Activated T-helper 17 cell treated with anti-CD3 and anti-CD28 coated beads, Interleukin-2, amount 50 U/mL, for 72 hours (primary cell): ENCODE results near the gene BPIFB1. TPM values are rescaled to one million over a fixed set of nuclear protein-coding genes. Genes with fewer than 3 reads are reported as not detected.

Experiments used
- ATAC-seq: fragments of 150-1000 bp; cut with Tn5 transposase; replicated peaks from 2 replicates; pipeline ENCODE4 v1.10.0; 2021; ENCODE audit warnings: mild to moderate bottlenecking, moderate library complexity
- H3K27ac Mint-ChIP-seq: one replicate; pipeline ENCODE4 v1.8.0; 2022; ENCODE audit warnings: mixed read lengths
- H3K27me3 Mint-ChIP-seq: one replicate; pipeline ENCODE4 v1.8.0; 2022; ENCODE audit warnings: mixed read lengths
- H3K36me3 Mint-ChIP-seq: one replicate; pipeline ENCODE4 v1.8.0; 2022; ENCODE audit warnings: low read depth, mild to moderate bottlenecking, mixed read lengths
- H3K4me1 Mint-ChIP-seq: one replicate; pipeline ENCODE4 v1.8.0; 2022; ENCODE audit warnings: mixed read lengths
- H3K4me3 Mint-ChIP-seq: one replicate; pipeline ENCODE4 v1.8.0; 2022; ENCODE audit warnings: mild to moderate bottlenecking, mixed read lengths
- H3K9me3 Mint-ChIP-seq: one replicate; pipeline ENCODE4 v1.8.0; 2022; ENCODE audit warnings: mixed read lengths
- total RNA-seq, 2 donors: library from RNA; stranded (reverse); gene quantifications; one replicate each; pipeline ENCODE4 v1.2.3, GENCODE V29; 2022

Gene BPIFB1
- total RNA-seq, 2 donors from 2014 or later, result not detected

DNA sequence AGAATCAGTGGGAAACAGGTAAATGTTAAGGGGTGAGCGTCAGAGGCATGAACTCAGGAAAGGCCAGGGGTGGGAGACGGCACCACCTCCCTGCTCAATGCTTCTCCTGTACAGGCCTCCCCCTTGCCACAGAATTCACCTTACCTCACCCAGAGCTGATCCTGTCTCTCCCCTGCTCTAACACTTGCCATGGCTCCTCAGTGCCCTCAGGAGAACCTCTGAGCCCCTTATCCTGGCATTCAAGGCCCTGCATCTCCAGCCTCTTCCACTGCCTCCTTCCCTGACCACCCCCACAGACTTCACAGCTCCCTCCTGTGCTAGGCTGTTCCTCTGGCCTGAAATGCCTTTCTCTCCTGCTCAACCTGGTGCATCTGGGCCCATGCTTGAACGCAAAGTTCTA, 33.9 kb downstream of the BPIFB1 start:
- Mint-ChIP-seq H3K4me1 (no peaks in the 10 kb centered on the region), H3K27ac (no peak overlapping the region), H3K9me3 (no peaks in the 10 kb centered on the region), H3K27me3 (no peaks in the 10 kb centered on the region), H3K36me3 (no peaks in the 10 kb centered on the region), H3K4me3 (no peak overlapping the region)
- ATAC-seq, result no peak

DNA sequence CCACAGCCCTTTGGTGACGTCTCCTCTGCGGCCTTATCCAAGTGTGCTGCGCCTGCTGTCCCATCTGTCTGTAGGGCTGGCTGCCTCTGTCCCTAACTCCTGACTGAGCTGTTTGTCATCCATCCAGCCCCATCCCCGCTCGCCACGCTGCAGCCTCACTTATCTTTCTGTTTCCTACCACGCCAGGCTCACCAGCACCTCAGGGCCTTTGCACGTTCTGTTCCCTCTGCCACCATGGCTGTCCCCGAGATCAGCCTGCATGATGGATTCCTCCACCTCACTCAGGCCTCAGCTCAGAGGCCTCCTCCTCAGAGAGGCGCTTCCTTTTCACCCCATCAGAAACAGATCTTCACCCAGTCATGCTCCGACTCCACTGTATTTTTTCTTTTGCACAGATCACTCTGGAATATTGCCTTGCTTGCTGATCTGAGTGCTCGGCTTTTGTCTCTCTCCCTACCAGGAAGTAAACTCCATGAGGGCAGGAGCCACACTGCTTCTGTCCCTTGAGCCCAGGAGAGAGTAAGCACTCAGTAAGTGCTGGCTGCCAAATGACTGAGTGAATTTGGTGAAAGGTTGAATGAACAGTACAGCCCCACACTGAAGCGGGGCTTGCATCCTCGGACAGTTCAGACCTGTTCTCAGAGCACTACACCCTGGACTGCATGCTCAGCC, 34.5 kb downstream of the BPIFB1 start:
- ATAC-seq, result no peak
- no peaks in the 10 kb centered on the region for H3K27me3 Mint-ChIP-seq
- H3K9me3 Mint-ChIP-seq, result no peaks in the 10 kb centered on the region
- H3K27ac Mint-ChIP-seq, result no peak overlapping the region
- no peak overlapping the region for H3K4me3 Mint-ChIP-seq
- no peaks in the 10 kb centered on the region for H3K4me1 Mint-ChIP-seq
- no peaks in the 10 kb centered on the region for H3K36me3 Mint-ChIP-seq

DNA sequence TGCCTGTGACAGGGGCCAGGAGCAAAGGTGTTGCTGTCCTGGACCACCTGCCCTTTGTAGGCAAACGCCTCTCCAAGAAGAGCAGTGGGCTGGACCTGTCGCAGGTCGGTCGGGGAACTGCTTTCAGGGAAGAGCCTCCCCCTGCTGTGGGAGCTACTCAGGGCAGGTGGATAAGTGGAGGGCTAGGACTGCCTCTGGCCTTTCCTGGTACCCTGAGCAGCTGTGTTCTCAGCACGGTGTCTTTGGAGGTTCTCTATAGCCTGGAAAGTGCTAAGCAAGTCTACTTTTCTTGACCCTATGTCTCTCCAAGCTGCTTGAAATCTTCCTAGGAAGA, 35.0 kb downstream of the BPIFB1 start:
- no peaks in the 10 kb centered on the region for H3K36me3 Mint-ChIP-seq
- no peak for ATAC-seq
- H3K9me3 Mint-ChIP-seq, result no peaks in the 10 kb centered on the region

DNA sequence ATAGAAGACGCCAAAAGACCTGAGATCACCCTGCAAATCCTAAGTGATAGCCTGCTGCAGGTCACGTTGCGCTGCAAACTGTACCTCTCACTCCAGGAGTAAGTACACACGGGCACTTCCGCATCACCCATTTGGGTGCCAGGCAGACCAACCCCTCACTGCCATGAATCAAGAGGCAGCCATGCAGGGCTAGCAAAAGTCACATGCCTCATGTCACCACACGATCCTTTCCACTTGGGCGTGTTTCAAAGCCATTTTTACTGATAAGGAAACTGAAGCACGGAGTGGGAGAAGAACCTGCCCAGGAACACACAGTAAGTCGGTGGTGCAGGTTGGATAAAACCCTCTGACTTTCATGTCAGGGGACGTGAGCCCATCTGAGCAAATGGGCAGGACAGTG, 37.0 kb downstream of the BPIFB1 start:
- Mint-ChIP-seq H3K4me3 (no peak overlapping the region), H3K36me3 (no peaks in the 10 kb centered on the region), H3K27me3 (peaks cover 5% of the 10 kb centered on the region), H3K27ac (no peak overlapping the region), H3K9me3 (no peaks in the 10 kb centered on the region), H3K4me1 (no peaks in the 10 kb centered on the region)
- no peak for ATAC-seq

More for the DNA sequence above, 35.0 kb downstream of the BPIFB1 start:
- Mint-ChIP-seq H3K27ac (no peak overlapping the region), H3K27me3 (peaks cover 4% of the 10 kb centered on the region), H3K4me3 (no peak overlapping the region), H3K4me1 (no peaks in the 10 kb centered on the region)

DNA sequence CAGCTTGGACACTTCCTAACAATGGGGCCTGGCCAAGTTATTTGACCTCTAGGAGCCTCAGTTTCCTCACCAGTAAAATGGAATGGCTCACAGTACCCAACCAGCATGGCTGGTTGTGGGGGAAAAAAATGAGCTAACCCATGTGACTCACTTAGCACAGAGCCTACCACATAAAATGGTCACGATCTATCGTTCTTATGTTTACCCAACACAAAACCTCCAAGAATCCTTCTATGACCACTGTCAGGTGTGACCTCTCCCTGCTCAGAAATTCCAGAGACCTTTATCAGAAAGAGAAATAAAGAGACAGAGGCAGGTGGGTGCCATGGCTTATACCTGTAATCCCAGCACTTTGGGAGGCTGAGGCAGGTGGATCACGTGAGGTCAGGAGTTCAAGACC, 39.4 kb downstream of the BPIFB1 start:
- H3K27ac Mint-ChIP-seq, result peak overlapping the region; percentile 33
- H3K9me3 Mint-ChIP-seq, result no peaks in the 10 kb centered on the region
- peaks cover 5% of the 10 kb centered on the region for H3K27me3 Mint-ChIP-seq
- H3K36me3 Mint-ChIP-seq, result no peaks in the 10 kb centered on the region
- ATAC-seq, result no peak
- H3K4me3 Mint-ChIP-seq, result no peak overlapping the region
- no peaks in the 10 kb centered on the region for H3K4me1 Mint-ChIP-seq

DNA sequence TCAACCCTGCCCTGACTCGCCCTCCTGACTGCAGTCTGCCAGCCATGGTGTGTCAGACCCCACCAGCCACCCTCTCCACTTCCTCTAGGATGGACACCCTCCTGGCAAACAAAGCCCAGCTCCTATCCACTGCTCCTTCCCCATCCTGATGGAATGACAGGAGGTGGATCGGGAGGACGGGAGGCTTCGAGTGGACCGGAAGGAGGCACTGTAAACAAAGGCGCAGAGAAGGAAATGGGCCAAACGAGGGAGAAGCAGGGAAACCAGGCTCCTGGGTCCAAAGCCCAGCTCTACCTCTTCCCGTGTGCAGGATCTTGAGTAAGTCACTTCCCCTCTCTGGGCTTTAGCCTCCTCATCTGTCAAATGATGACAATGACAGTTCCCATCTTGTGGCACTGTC, 40.2 kb downstream of the BPIFB1 start:
- H3K27me3 Mint-ChIP-seq, result peaks cover 5% of the 10 kb centered on the region
- no peaks in the 10 kb centered on the region for H3K9me3 Mint-ChIP-seq
- H3K27ac Mint-ChIP-seq, result peak overlapping the region; percentile 33
- H3K4me3 Mint-ChIP-seq, result no peak overlapping the region
- H3K4me1 Mint-ChIP-seq, result no peaks in the 10 kb centered on the region
- H3K36me3 Mint-ChIP-seq, result no peaks in the 10 kb centered on the region
- no peak for ATAC-seq

DNA sequence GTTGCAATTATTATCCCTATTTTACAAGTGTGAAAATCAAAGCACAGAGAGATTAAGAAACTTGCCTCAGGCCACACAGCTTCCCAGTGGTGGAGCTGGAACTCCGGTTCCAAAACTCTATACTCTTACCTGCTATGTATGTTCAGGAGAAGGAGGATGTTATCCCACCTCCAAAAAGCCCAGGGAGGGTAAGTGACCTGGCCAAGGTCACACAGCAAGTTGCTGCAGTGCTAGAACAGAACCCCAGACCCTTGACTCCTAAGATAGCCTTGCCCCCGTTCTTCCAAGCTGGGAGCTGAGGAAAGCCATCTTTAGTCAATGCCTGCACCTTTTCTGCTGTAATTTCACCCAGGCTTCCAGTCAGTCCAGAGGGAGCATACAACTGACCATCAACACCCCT, 42.3 kb downstream of the BPIFB1 start:
- Mint-ChIP-seq H3K4me1 (no peaks in the 10 kb centered on the region), H3K9me3 (no peaks in the 10 kb centered on the region), H3K4me3 (no peak overlapping the region), H3K36me3 (no peaks in the 10 kb centered on the region), H3K27me3 (peaks cover 5% of the 10 kb centered on the region), H3K27ac (no peak overlapping the region)
- ATAC-seq, result no peak

DNA sequence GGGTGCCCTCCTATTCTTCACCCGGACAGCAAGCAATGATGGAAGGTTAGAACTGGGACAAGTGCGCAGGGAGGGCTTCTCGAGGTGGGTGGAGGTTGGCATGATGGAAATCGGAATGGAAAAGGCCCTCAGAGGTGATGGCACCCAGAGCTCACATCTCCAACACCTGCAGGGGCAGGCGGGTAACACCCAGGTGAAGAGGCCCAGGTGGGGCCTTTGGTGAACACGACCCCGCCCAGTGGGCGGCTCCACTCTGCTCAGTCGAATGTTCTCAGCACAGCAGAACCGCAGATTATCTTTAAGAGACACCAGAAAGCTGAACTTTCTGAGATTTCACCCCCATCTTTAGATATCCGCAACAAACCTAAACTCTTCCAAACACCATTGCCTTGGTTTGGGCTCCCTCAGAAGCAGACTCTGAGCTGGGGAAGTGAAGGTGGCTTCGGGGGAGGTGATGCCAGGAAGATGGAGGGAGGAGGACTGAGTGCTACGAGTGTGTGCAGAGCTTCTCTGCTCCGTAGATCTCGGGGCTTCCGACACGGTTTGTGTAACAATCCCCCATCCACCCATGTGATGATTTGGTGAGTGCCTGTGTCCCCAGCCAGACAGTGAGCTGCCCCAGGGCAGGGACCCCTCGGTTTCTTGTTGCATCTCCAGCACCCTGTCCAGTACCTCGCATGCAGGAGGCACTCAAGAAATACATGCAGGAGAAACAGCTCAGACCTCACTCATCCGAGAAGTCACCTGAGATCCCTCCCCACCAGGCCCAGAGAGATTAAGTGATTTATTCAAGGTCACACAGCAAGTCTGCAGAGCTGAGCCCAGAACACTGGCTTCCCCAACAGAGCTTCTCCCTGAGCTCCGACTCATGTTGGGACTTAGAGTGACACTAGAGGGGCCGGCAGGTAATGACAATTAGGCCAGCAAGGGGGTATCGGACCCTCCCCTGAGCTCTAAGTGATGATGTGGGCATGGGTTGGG, 45.4 kb downstream of the BPIFB1 start:
- Mint-ChIP-seq H3K4me3 (no peak overlapping the region), H3K27me3 (no peaks in the 10 kb centered on the region), H3K4me1 (peaks cover 6% of the 10 kb centered on the region), H3K36me3 (no peaks in the 10 kb centered on the region), H3K9me3 (no peaks in the 10 kb centered on the region), H3K27ac (no peak overlapping the region)
- no peak for ATAC-seq

DNA sequence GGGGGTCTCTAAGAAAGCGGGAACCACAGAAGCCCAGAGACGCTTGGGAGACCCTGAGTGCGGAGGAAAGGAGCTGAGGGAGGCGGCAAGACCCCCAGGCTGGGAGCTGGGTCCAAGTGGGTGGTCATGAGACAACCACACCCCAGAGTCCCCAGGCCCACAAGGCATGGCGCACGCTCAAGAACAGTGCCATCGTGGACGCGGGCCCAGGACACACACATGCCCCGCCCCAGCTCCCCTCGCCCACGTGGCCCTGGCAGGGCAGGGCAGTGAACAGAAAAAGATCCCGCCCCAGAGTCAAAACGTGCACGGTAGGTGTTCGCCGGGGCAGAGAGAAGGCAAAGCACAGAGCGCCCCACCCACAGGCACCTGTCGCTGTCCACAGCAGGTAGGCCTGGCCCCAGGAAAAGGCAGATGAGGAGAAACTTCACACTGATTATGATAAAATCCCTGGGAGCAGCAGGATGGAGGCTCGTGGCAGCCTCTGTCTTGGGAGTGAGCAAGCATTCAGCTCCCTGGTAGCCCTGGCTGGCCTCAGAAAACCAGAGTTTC, 50.0 kb downstream of the BPIFB1 start:
- H3K4me1 Mint-ChIP-seq, result peaks cover 6% of the 10 kb centered on the region

DNA sequence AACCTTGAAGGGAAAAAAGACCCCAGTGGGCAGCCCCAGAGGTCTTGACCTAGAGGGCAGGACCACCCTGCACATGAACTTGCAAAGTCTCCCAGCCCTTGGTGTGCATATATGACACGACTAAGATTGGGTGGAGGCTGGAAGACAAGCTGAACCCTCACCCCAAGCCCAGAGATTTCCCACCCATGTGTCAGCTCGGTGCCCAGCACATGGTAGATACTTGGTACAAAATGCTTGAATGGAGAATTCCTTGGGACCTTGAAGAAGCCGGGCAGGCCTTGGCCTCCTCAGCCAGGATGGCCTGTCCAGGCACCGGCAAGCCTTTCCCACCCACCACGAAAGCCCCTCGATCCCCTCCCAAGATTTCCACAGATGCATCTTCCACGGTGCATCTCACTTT, 50.6 kb downstream of the BPIFB1 start:
- ATAC-seq, result no peak
- peaks cover 6% of the 10 kb centered on the region for H3K4me1 Mint-ChIP-seq
- no peak overlapping the region for H3K27ac Mint-ChIP-seq
- H3K36me3 Mint-ChIP-seq, result no peaks in the 10 kb centered on the region
- H3K4me3 Mint-ChIP-seq, result no peak overlapping the region
- no peaks in the 10 kb centered on the region for H3K9me3 Mint-ChIP-seq
- H3K27me3 Mint-ChIP-seq, result no peaks in the 10 kb centered on the region

More for the DNA sequence above, 50.0 kb downstream of the BPIFB1 start:
- H3K4me3 Mint-ChIP-seq, result no peak overlapping the region
- no peak overlapping the region for H3K27ac Mint-ChIP-seq
- no peak for ATAC-seq
- no peaks in the 10 kb centered on the region for H3K9me3 Mint-ChIP-seq
- no peaks in the 10 kb centered on the region for H3K27me3 Mint-ChIP-seq
- H3K36me3 Mint-ChIP-seq, result no peaks in the 10 kb centered on the region

DNA sequence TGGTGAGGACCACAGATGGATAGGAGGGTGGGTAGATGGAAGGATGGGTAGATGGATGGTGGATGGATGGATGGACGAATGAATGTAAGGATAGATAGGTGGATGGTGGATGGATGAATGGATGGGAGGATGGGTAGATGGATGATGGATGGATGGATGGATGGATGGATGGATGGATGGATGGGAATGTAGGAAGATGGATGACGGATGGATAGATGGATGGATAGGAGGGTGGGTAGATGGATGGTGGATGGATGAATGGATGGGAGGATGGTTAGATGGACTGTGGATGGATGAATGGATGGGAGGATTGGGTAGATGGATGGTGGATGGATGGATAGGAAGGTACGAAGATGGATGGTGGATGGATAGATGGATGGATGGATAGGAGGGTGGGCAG, 51.1 kb downstream of the BPIFB1 start:
- H3K36me3 Mint-ChIP-seq, result no peaks in the 10 kb centered on the region
- H3K9me3 Mint-ChIP-seq, result no peaks in the 10 kb centered on the region
- H3K4me1 Mint-ChIP-seq, result peaks cover 6% of the 10 kb centered on the region
- H3K4me3 Mint-ChIP-seq, result no peak overlapping the region
- H3K27ac Mint-ChIP-seq, result no peak overlapping the region
- no peak for ATAC-seq
- no peaks in the 10 kb centered on the region for H3K27me3 Mint-ChIP-seq

DNA sequence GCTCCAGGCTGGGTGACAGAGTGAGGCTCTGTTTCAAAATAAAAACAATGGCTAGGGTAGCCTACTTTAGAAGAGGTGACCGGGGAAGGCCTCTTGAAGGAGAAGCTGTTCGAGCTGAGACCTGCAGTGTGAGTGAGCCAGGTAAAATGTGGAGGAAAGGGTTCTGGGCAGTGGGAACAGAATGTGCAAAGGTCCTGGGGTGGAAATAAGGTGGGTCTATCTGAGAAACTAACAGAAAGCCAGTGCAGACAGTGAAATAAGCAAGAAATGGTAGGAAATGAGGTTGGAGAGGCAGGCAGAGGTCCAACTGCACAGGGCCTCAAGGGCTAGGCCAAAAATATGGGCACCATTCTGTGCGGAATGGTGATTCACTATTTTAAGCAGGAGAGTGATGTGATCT, 53.4 kb downstream of the BPIFB1 start:
- Mint-ChIP-seq H3K4me1 (peaks cover 6% of the 10 kb centered on the region), H3K36me3 (no peaks in the 10 kb centered on the region)

DNA sequence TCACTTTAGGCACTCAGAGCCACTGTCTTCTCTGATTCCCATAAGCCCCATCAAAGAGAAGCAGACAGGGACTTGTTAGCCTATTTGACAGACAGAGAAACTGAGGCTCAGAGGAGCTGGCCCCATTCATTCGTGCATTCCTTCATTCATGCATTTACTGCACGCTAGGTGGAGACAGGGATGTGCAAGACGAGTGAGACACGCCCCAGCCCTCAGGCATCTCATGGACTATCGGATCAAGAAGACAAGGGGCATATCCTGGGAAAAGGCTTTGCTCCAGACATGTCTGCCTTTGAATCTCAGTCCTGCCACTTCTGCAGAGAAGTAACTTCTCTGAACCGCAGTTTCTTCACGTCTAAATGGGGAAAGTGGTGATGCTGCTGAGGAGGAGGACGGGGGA, 54.1 kb downstream of the BPIFB1 start:
- no peak overlapping the region for H3K4me3 Mint-ChIP-seq
- no peaks in the 10 kb centered on the region for H3K27me3 Mint-ChIP-seq
- H3K27ac Mint-ChIP-seq, result no peak overlapping the region
- H3K4me1 Mint-ChIP-seq, result peaks cover 6% of the 10 kb centered on the region
- no peaks in the 10 kb centered on the region for H3K9me3 Mint-ChIP-seq
- H3K36me3 Mint-ChIP-seq, result no peaks in the 10 kb centered on the region
- ATAC-seq, result no peak

More for the DNA sequence above, 53.4 kb downstream of the BPIFB1 start:
- Mint-ChIP-seq H3K27ac (no peak overlapping the region), H3K4me3 (no peak overlapping the region), H3K27me3 (no peaks in the 10 kb centered on the region), H3K9me3 (no peaks in the 10 kb centered on the region)
- ATAC-seq, result no peak

DNA sequence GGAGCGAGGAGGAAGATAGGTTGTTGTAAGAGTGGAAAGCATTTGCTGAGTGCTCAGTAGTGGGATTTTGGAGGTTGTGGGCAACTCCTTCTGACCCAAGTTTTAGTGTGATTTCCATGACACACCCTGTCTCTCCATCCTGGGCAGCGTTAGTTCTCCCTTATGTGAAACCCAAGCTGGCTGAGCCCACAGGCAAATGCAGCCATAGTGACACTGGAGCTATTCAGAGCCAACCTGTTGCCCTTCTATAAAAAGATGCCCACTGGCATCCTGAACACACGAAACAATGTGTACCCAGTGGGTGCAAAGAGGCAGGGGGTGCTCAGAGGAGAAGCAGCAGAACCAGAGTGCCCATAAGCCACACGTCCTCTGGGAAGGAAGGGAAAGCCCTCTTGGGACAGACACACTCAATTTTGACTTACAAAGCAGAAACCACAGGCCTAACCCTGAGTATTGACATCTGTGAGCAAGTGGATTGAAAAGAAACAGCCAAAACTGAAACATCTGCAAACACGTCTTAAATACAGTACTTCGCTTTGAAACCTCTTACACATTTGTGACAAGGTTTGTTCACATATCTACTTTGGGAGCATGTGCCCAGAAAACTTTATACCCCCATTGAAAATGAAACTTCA, 54.6 kb downstream of the BPIFB1 start:
- H3K27ac Mint-ChIP-seq, result no peak overlapping the region

More for the DNA sequence above, 54.6 kb downstream of the BPIFB1 start:
- Mint-ChIP-seq H3K27me3 (no peaks in the 10 kb centered on the region), H3K4me1 (peaks cover 4% of the 10 kb centered on the region), H3K9me3 (no peaks in the 10 kb centered on the region), H3K36me3 (no peaks in the 10 kb centered on the region), H3K4me3 (no peak overlapping the region)
- ATAC-seq, result no peak
